ENCODE data around the gene LMNTD2. TPM values are rescaled to one million over a fixed set of nuclear protein-coding genes. Genes with fewer than 3 reads are reported as not detected.
A peak's percentile ranks its signal among the peaks of the same experiment; 100 is the strongest.
"Not testable (repeated sequence)": the region's sequence is repeated elsewhere in the genome, so short reads cannot be mapped to it uniquely, and the experiment has no call there.

LMNTD2 gene
- total and polyA plus RNA-seq, 2 experiments from 2014 or later = 7.3 to 15.9 TPM

DNA sequence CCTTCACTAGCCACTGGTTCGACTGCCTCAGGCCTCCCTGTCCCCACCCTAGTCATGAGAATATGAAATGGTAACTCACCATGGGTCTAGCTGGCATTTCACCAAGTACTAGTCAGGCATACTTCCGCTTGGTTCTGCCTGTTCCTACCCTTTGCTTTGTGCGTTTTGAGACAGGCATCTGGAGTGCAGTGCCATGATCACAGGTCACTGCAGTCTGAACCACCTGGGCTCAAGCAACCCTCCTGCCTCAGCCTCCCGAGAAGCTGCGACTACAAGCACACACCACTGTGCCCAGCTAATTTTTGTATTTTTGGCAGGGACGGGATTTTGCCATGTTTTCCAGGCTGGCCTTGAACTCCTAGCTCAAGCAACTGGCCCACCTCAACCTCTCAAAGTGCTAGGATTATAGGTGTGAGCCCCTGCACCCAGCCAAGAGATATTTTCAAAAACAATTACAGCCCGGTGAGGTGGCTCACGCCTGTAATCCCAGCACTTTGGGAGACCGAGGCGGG lies 39.3 kb downstream of the LMNTD2 start:
- no peak overlapping the region for H2AFZ ChIP-seq
- H3K9me3 ChIP-seq (ENCODE audit: low read depth) = no peaks in the 10 kb centered on the region
- H3K79me2 ChIP-seq = no peaks in the 10 kb centered on the region
- H3K4me2 ChIP-seq = no peak overlapping the region
- no peaks in the 10 kb centered on the region for H3K4me1 ChIP-seq (ENCODE audit: insufficient read depth)
- no peak overlapping the region for H3K4me3 ChIP-seq
- no peaks in the 10 kb centered on the region for H3K36me3 ChIP-seq (replicated peaks; ENCODE audit: insufficient read depth, low read depth)
- H3K9me2 ChIP-seq (replicated peaks; ENCODE audit: insufficient read depth) = no peaks in the 10 kb centered on the region
- H3K27me3 ChIP-seq = no peaks in the 10 kb centered on the region
- H3K27ac ChIP-seq = no peak overlapping the region
- no peak for TF ChIP-seq EZH2phosphoT487 (IDR thresholded peaks at IDR 0.05; ENCODE audit: low read depth, severe bottlenecking, unreplicated experiment)
- no peak for TF ChIP-seq CTCF (IDR thresholded peaks at IDR 0.05; ENCODE audit: poor library complexity)
- DNase-seq (ENCODE audit: low spot score) = no peak
- no peaks in the 10 kb centered on the region for H4K20me1 ChIP-seq (ENCODE audit: insufficient read depth, poor library complexity, severe bottlenecking)
- 95% methylated on average over 10 of the region's 10 CpGs for WGBS (ENCODE audit: low lambda C conversion rate, missing lambda C conversion rate)

DNA sequence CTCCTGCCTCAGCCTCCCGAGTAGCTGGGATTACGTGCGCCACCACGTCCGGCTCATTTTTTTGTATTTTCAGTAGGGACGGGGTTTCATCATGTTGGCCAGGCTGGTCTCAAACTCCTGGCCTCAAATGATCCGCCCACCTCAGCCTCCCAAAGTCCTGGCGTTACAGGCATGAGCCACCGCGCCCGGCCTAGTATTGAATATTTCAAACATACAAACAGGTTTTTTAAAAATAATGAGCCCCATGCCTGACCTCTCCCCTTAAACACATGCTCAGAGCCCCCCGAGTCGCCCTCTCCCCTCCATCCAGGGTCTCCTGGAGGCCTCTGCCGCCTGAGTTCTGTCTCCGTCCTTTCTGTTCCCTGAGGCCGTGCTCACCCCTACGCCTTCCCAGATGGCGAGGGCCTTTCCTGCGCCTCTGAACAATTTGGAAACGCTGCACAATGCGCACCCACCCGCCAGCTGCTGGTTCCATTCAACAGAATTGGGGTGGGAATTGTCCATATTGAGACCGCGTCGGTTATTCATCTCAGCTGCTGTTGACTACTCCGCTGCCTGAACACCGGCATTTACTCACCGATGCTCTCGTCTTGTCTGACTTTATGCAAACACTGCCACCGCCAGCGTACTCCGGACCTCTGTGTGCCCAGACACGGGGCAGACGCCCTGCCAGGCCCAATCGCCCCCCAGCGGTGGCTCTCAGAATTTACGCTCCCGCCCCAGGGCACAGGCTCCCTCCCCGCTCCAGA lies 39.9 kb downstream of the LMNTD2 start:
- Histone ChIP-seq H3K27me3 (no peaks in the 10 kb centered on the region), H3K36me3 (replicated peaks; ENCODE audit: insufficient read depth, low read depth) (no peaks in the 10 kb centered on the region), H2AFZ (no peak overlapping the region), H3K27ac (no peak overlapping the region), H3K4me1 (ENCODE audit: insufficient read depth) (no peaks in the 10 kb centered on the region), H4K20me1 (ENCODE audit: insufficient read depth, poor library complexity, severe bottlenecking) (no peaks in the 10 kb centered on the region), H3K4me2 (no peak overlapping the region), H3K79me2 (no peaks in the 10 kb centered on the region), H3K4me3 (no peak overlapping the region), H3K9me2 (replicated peaks; ENCODE audit: insufficient read depth) (no peaks in the 10 kb centered on the region), H3K9me3 (ENCODE audit: low read depth) (no peaks in the 10 kb centered on the region)
- TF ChIP-seq EZH2 (IDR thresholded peaks at IDR 0.05; ENCODE audit: borderline replicate concordance) (no peak), EZH2phosphoT487 (IDR thresholded peaks at IDR 0.05; ENCODE audit: low read depth, severe bottlenecking, unreplicated experiment) (no peak), CTCF (IDR thresholded peaks at IDR 0.05; ENCODE audit: poor library complexity) (no peak)
- 96% methylated on average over 39 of the region's 39 CpGs for WGBS (ENCODE audit: low lambda C conversion rate, missing lambda C conversion rate)
- no peak for DNase-seq (ENCODE audit: low spot score)

DNA sequence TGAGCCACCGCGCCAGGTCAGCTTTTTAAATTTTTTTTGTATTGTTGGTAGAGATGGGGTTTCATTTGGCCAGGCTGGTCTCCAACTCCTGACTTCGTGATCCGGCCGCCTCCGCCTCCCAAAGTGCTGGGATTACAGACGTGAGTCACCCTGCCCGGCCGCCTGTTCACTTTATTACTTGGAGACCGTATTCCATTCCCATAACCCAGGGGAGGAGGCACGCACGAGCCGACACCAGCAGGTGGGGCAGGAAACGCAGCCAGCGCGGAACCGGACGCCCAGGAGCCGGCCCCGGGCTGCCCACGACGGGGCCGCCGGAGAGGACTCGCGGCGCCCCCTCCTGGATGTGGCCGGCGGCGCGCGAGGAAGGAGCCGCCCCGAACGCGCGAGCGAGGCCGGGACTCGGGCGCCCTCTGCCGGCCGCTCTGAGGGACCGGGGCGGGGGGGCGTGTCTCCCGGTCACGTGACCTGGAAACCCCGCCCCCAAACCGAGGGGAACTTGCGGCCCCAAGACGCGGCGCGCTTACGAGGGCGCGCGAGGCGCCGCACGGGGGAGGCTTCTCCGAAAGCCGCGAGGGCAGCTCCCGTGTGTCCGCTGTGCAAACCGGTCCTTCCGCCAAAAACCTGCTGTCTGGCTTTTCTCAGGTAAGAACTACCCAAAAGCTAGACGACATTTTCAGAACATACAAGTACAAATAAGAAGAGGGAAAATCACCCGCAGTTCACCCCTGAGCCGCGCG lies 41.9 kb downstream of the LMNTD2 start:
- Histone ChIP-seq H3K9me2 (replicated peaks; ENCODE audit: insufficient read depth) (no peaks in the 10 kb centered on the region), H3K36me3 (replicated peaks; ENCODE audit: insufficient read depth, low read depth) (no peaks in the 10 kb centered on the region), H3K4me3 (no peak overlapping the region), H3K4me2 (peak overlapping the region; percentile 69), H3K4me1 (ENCODE audit: insufficient read depth) (no peaks in the 10 kb centered on the region), H3K27ac (peak overlapping the region; percentile 92), H3K79me2 (no peaks in the 10 kb centered on the region), H4K20me1 (ENCODE audit: insufficient read depth, poor library complexity, severe bottlenecking) (no peaks in the 10 kb centered on the region), H3K9me3 (ENCODE audit: low read depth) (no peaks in the 10 kb centered on the region), H2AFZ (peak overlapping the region; percentile 41), H3K27me3 (no peaks in the 10 kb centered on the region)
- DNase-seq (ENCODE audit: low spot score) = peak; percentile 94
- WGBS (ENCODE audit: low lambda C conversion rate, missing lambda C conversion rate) = 31% methylated on average over 46 of the region's 74 CpGs
- TF ChIP-seq CTCF (IDR thresholded peaks at IDR 0.05; ENCODE audit: poor library complexity) (peak; percentile 97), EZH2phosphoT487 (IDR thresholded peaks at IDR 0.05; ENCODE audit: low read depth, severe bottlenecking, unreplicated experiment) (no peak)

DNA sequence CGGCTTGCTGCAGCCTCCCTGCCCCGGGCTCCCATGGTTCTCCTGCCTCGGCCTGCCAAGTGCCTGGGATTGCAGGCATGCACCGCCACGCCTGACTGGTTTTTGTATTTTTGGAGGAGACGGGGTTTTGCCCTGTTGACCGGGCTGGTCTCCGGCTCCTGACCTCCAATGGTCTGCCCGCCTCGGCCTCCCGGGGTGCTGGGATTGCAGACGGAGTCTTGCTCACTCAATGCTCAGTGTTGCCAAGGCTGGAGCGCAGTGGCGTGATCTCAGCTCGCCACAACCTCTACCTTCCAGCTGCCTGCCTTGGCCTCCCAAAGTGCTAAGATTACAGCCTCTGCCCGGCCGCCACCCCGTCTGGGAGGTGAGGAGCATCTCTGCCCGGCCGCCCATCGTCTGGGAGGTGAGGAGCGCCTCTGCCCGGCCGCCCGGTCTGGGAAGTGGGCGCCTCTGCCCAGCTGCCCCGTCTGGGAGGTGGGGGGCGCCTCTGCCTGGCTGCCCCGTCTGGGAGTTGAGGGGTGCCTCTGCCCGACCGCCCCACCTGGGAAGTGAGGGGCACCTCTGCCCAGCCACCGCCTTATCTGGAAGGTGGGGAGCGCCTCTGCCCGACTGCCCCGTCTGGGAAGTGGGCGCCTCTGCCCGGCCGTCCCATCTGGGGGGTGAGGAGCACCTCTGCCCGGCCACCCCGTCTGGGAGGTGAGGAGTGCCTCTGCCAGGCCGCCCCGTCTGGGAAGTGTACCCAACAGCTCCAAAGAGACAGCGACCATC lies 43.4 kb downstream of the LMNTD2 start:
- WGBS (ENCODE audit: low lambda C conversion rate, missing lambda C conversion rate) = 98% methylated on average over 33 of the region's 43 CpGs
- H3K36me3 ChIP-seq (replicated peaks; ENCODE audit: insufficient read depth, low read depth); H3K4me1 ChIP-seq (ENCODE audit: insufficient read depth); H3K9me3 ChIP-seq (ENCODE audit: low read depth); H3K79me2 ChIP-seq; H4K20me1 ChIP-seq (ENCODE audit: insufficient read depth, poor library complexity, severe bottlenecking); DNase-seq (ENCODE audit: low spot score); H3K4me3 ChIP-seq; H3K4me2 ChIP-seq; H2AFZ ChIP-seq; H3K9me2 ChIP-seq (replicated peaks; ENCODE audit: insufficient read depth); H3K27me3 ChIP-seq: not testable (repeated sequence)
- peak overlapping the region; percentile 92 for H3K27ac ChIP-seq
